Gastroesophageal sphincter (tissue), 3 donors: ENCODE results near the gene TMPRSS4.

Source experiments
- CTCF ChIP-seq, 4 experiments: fragments of 200-600 bp in 2 of 4; fragments of 450-650 bp in 2 of 4; sonication (generic) in 1 of 4; IDR thresholded peaks; one replicate each; pipeline ENCODE4 v1.5.1; 2017 to 2019; ENCODE audit warnings: antibody characterized with exemption in 4 of 4, mild to moderate bottlenecking in 2 of 4, moderate library complexity in 2 of 4
- EP300 ChIP-seq: sonication (generic); formaldehyde crosslinking; IDR thresholded peaks from one replicate; pipeline ENCODE4 v1.6.1; 2017; ENCODE audit warnings: antibody characterized with exemption, mild to moderate bottlenecking
- POLR2A ChIP-seq, 2 donors: fragments of 450-650 bp; IDR thresholded peaks; one replicate each; pipeline ENCODE4 v1.6.1; 2017; ENCODE audit warnings: antibody characterized with exemption in 2 of 2, mild to moderate bottlenecking in 2 of 2, moderate library complexity in 1 of 2

- TF ChIP-seq CTCF (IDR thresholded peaks at IDR 0.05): no peak
- TF ChIP-seq EP300: no peak
- no peak for TF ChIP-seq POLR2A (IDR thresholded peaks at IDR 0.05)
These were observed 37.4 kb downstream of the TMPRSS4 start for GRCh38 chr11:118114266-118114665.
